Measurements from ENCODE around the gene QSOX1. TPM values are rescaled to one million over a fixed set of nuclear protein-coding genes. Genes with fewer than 3 reads are reported as not detected.
A peak's percentile ranks its signal among the peaks of the same experiment; 100 is the strongest.

Gene QSOX1
- total and polyA plus RNA-seq, 2 experiments from 2014 or later: 225 to 257 TPM

DNA sequence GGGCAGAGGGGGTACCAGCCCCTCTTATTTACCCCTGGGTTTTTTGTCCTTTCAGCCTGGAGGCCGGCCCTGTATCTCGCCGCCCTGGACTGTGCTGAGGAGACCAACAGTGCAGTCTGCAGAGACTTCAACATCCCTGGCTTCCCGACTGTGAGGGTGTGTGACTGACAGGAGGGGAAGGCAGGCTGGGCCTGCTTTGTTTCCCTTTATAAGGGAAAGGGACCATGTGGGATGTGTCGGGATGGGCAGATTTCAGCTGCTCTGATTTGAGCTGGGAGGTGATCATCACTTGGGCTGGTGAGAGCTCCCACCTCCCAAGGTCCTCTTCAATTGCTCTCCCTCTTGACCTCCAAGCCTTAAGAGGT is 11.7 kb downstream of the QSOX1 start:
- Histone ChIP-seq H3K27ac (peak overlapping the region; percentile 26), H3K27me3 (no peaks in the 10 kb centered on the region), H3K36me3 (replicated peaks; ENCODE audit: insufficient read depth, low read depth) (no peaks in the 10 kb centered on the region), H3K9me2 (replicated peaks; ENCODE audit: insufficient read depth) (no peaks in the 10 kb centered on the region), H3K9me3 (ENCODE audit: low read depth) (no peaks in the 10 kb centered on the region), H3K79me2 (peaks cover 44% of the 10 kb centered on the region), H3K4me1 (ENCODE audit: insufficient read depth) (peaks cover 12% of the 10 kb centered on the region), H4K20me1 (ENCODE audit: insufficient read depth, poor library complexity, severe bottlenecking) (no peaks in the 10 kb centered on the region), H2AFZ (no peak overlapping the region), H3K4me2 (no peak overlapping the region), H3K4me3 (no peak overlapping the region)
- TF ChIP-seq EZH2phosphoT487 (IDR thresholded peaks at IDR 0.05; ENCODE audit: low read depth, severe bottlenecking, unreplicated experiment) (no peak), EZH2 (IDR thresholded peaks at IDR 0.05; ENCODE audit: borderline replicate concordance) (no peak)
- TF ChIP-seq, protein P1, sequence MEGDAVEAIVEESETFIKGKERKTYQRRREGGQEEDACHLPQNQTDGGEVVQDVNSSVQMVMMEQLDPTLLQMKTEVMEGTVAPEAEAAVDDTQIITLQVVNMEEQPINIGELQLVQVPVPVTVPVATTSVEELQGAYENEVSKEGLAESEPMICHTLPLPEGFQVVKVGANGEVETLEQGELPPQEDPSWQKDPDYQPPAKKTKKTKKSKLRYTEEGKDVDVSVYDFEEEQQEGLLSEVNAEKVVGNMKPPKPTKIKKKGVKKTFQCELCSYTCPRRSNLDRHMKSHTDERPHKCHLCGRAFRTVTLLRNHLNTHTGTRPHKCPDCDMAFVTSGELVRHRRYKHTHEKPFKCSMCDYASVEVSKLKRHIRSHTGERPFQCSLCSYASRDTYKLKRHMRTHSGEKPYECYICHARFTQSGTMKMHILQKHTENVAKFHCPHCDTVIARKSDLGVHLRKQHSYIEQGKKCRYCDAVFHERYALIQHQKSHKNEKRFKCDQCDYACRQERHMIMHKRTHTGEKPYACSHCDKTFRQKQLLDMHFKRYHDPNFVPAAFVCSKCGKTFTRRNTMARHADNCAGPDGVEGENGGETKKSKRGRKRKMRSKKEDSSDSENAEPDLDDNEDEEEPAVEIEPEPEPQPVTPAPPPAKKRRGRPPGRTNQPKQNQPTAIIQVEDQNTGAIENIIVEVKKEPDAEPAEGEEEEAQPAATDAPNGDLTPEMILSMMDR (IDR thresholded peaks at IDR 0.05; ENCODE audit: poor library complexity): no peak
- 95% methylated on average over 5 of the region's 5 CpGs for WGBS (ENCODE audit: low lambda C conversion rate, missing lambda C conversion rate)
- DNase-seq (ENCODE audit: low spot score): no peak

DNA sequence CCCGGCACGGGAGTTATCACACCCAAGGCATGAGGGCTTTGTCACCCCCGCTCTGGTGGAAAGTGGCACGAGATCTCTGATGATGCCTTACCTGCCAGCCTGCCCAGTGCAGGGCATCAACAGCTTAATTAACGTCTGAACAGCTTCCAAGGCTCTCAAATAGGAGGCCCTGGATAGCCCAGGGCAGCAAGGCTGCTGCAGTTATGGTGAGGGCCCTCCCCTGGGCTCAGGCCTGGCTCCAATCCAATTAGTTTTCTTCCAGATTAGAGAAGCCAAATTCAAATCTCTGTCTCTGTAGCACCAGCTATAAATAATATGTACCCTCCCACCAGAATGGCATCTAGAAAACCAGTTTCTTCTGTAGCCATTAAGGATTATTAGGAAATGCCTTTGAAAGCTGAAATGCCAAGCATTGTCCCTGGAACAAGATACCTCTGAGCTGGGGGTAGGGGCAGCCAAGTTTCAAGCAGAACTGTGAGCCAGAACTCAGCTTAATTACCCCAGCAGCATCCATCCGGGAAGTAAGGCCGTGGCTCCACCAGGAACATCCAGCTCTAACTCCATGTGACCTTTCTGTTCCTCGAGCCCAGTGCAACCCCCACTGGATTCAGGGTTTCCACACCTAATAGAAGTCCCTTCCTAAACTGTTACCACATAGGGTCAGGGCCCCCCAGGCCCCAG is 12.5 kb downstream of the QSOX1 start:
- Histone ChIP-seq H3K79me2 (peaks cover 37% of the 10 kb centered on the region), H3K4me3 (no peak overlapping the region), H3K9me2 (replicated peaks; ENCODE audit: insufficient read depth) (no peaks in the 10 kb centered on the region), H3K27me3 (no peaks in the 10 kb centered on the region), H4K20me1 (ENCODE audit: insufficient read depth, poor library complexity, severe bottlenecking) (no peaks in the 10 kb centered on the region), H3K4me1 (ENCODE audit: insufficient read depth) (peaks cover 12% of the 10 kb centered on the region), H3K4me2 (no peak overlapping the region), H3K9me3 (ENCODE audit: low read depth) (no peaks in the 10 kb centered on the region), H2AFZ (no peak overlapping the region), H3K36me3 (replicated peaks; ENCODE audit: insufficient read depth, low read depth) (no peaks in the 10 kb centered on the region), H3K27ac (peak overlapping the region; percentile 56)
- DNase-seq (ENCODE audit: low spot score): no peak
- 72% methylated on average over 8 of the region's 8 CpGs for WGBS (ENCODE audit: low lambda C conversion rate, missing lambda C conversion rate)
- TF ChIP-seq EZH2 (IDR thresholded peaks at IDR 0.05; ENCODE audit: borderline replicate concordance) (no peak), EZH2phosphoT487 (IDR thresholded peaks at IDR 0.05; ENCODE audit: low read depth, severe bottlenecking, unreplicated experiment) (no peak)
- TF ChIP-seq, protein P1 (IDR thresholded peaks at IDR 0.05; ENCODE audit: poor library complexity): no peak

DNA sequence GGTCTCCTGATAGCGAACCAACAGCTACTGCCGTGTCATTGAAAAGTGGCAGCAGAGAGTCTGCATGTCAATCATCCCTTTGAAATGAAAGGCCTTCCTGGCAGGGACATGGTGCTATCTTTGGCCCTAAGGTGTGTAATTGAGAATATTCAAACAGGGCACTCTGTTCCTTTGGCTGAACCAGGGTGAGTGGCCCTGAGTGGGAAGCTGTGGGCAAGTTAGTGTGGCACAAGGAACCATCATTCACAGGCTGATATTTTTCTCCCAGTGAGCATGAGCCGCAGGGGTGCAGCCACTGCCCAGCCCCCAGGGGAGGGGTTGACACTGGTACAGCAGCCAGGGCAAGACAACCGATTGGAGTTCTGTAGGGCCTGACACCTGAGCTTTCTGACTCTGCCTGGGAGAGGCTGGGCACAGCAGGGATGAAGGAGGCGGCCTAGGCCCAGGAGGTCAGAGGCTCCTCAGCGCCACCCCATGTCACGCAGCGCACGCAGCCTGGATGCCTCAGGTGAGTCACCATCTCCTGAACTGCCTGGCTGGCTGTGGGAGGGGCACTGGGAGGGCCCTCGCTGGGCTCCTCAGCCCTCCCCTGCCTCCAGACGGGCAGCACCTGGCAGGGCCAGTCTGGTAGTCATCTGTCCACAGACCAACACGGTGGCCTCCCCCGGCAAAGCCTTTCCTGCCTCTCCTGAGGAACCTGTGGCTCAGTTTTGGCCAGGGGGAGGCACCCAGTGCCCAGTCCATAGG is 13.2 kb downstream of the QSOX1 start:
- H3K79me2 ChIP-seq: peaks cover 29% of the 10 kb centered on the region
- DNase-seq (ENCODE audit: low spot score): peak; percentile 86
- TF ChIP-seq, protein P1 (IDR thresholded peaks at IDR 0.05; ENCODE audit: poor library complexity): no peak
- TF ChIP-seq EZH2 (IDR thresholded peaks at IDR 0.05; ENCODE audit: borderline replicate concordance): no peak
- no peak for TF ChIP-seq EZH2phosphoT487 (IDR thresholded peaks at IDR 0.05; ENCODE audit: low read depth, severe bottlenecking, unreplicated experiment)
- no peaks in the 10 kb centered on the region for H4K20me1 ChIP-seq (ENCODE audit: insufficient read depth, poor library complexity, severe bottlenecking)
- H3K9me2 ChIP-seq (replicated peaks; ENCODE audit: insufficient read depth): no peaks in the 10 kb centered on the region
- H2AFZ ChIP-seq: no peak overlapping the region
- 79% methylated on average over 12 of the region's 13 CpGs for WGBS (ENCODE audit: low lambda C conversion rate, missing lambda C conversion rate)
- H3K27ac ChIP-seq: peak overlapping the region; percentile 70
- H3K4me3 ChIP-seq: no peak overlapping the region
- H3K36me3 ChIP-seq (replicated peaks; ENCODE audit: insufficient read depth, low read depth): no peaks in the 10 kb centered on the region
- peaks cover 12% of the 10 kb centered on the region for H3K4me1 ChIP-seq (ENCODE audit: insufficient read depth)
- H3K4me2 ChIP-seq: no peak overlapping the region
- no peaks in the 10 kb centered on the region for H3K9me3 ChIP-seq (ENCODE audit: low read depth)
- H3K27me3 ChIP-seq: no peaks in the 10 kb centered on the region

Measured in hepatocyte (in vitro differentiated cells).